Osteoblast (primary cell): ENCODE measurements around the gene ZNF534. TPM values are rescaled to one million over a fixed set of nuclear protein-coding genes. Genes with fewer than 3 reads are reported as not detected.

Experiments used
- DNase-seq: peaks from one replicate; pipeline ENCODE4 v3.0.0; 2011; ENCODE audit warnings: low spot score, mixed read lengths; ENCODE audit not compliant: insufficient read length; ENCODE audit errors: missing footprints
- H2AFZ ChIP-seq: 2 replicates; pipeline ENCODE4 v1.6.0; 2011; ENCODE audit warnings: mild to moderate bottlenecking, low read length
- H3K27ac ChIP-seq: 2 replicates; pipeline ENCODE4 v1.5.1; 2011; ENCODE audit warnings: mild to moderate bottlenecking, low read depth, low read length, moderate library complexity
- H3K27me3 ChIP-seq: 2 replicates; pipeline ENCODE4 v1.6.0; 2012; ENCODE audit warnings: mild to moderate bottlenecking, control low read depth, inconsistent platforms, low read length, moderate library complexity; ENCODE audit not compliant: insufficient read depth
- H3K36me3 ChIP-seq: 2 replicates; pipeline ENCODE4 v1.5.1; 2011; ENCODE audit warnings: mild to moderate bottlenecking, low read length, control low read depth, moderate library complexity; ENCODE audit not compliant: insufficient read depth
- H3K4me1 ChIP-seq: 2 replicates; pipeline ENCODE4 v1.5.1; 2011; ENCODE audit warnings: mild to moderate bottlenecking, low read length, control low read depth, moderate library complexity; ENCODE audit not compliant: insufficient read depth
- H3K4me2 ChIP-seq: 2 replicates; pipeline ENCODE4 v1.6.0; 2011; ENCODE audit warnings: mild to moderate bottlenecking, low read length; ENCODE audit not compliant: insufficient read depth
- H3K4me3 ChIP-seq: fragments of 200-600 bp; sonication (generic); 3 replicates; pipeline ENCODE4 v1.5.1; 2012; ENCODE audit warnings: mild to moderate bottlenecking, low read length, inconsistent platforms; ENCODE audit not compliant: insufficient read depth
- H3K79me2 ChIP-seq: 2 replicates; pipeline ENCODE4 v1.6.0; 2012; ENCODE audit warnings: mild to moderate bottlenecking, low read length, control low read depth, inconsistent platforms; ENCODE audit not compliant: insufficient read depth
- H3K9me3 ChIP-seq: 2 replicates; pipeline ENCODE4 v1.5.1; 2011; ENCODE audit warnings: low read depth, low read length, control low read depth
- H4K20me1 ChIP-seq: 2 replicates; pipeline ENCODE4 v1.6.0; 2012; ENCODE audit warnings: mild to moderate bottlenecking, low read length, control low read depth; ENCODE audit not compliant: insufficient read depth
- CTCF ChIP-seq: IDR thresholded peaks from 2 replicates; pipeline ENCODE4 v1.5.1; 2011; ENCODE audit warnings: mild to moderate bottlenecking, low read depth, low read length, moderate library complexity; ENCODE audit errors: extremely low read depth
- total RNA-seq: library from RNA; depleted of rRNA; stranded (reverse); fragments of >200 nt; gene quantifications from 2 replicates; pipeline ENCODE4 v1.2.3, GENCODE V29; 2012

The ZNF534 gene
- total RNA-seq, 1 donor, result not detected

DNA sequence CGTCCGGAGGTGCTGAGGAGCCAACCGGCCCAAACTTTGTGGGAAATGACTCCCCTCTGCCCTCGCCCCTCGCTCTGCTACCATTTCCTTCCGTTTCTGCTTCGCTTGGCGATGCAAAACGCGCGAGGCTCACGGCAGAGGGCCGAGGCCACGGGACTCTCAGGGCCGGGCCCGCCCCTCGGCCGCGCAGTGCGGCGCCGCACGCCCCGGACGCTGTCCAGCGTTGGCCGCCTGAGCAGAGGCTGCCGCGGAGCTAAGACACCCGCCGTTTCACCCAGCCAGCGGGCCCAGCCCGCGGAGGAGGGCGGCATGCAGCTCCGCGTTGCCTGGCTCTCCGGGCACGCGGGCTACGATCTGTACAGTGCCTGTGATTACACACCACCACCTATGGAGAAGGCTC lies 22.3 kb downstream of the ZNF534 start:
- peak overlapping the region; percentile 77 for H2AFZ ChIP-seq
- DNase-seq, result peak; percentile 30
- H3K27ac ChIP-seq, result no peak overlapping the region
- no peak overlapping the region for H3K4me2 ChIP-seq
- H3K4me3 ChIP-seq, result no peak overlapping the region
- no peaks in the 10 kb centered on the region for H3K27me3 ChIP-seq
- peaks cover 3% of the 10 kb centered on the region for H3K9me3 ChIP-seq
- H3K79me2 ChIP-seq, result peaks cover 2% of the 10 kb centered on the region
- H3K36me3 ChIP-seq, result peaks cover 5% of the 10 kb centered on the region
- TF ChIP-seq CTCF, result no peak
- H4K20me1 ChIP-seq, result no peaks in the 10 kb centered on the region
- no peaks in the 10 kb centered on the region for H3K4me1 ChIP-seq

- Histone ChIP-seq H4K20me1 (no peaks in the 10 kb centered on the region), H3K79me2 (peaks cover 2% of the 10 kb centered on the region), H3K4me1 (no peaks in the 10 kb centered on the region), H2AFZ (peak within 1 kb of the TSS; percentile 92), H3K27ac (peak within 1 kb of the TSS; percentile 50), H3K4me3 (peak within 1 kb of the TSS; percentile 79), H3K27me3 (no peaks in the 10 kb centered on the region), H3K36me3 (peaks cover 23% of the 10 kb centered on the region), H3K9me3 (peaks cover 9% of the 10 kb centered on the region), H3K4me2 (peak within 1 kb of the TSS; percentile 77)
- peak; percentile 98 for DNase-seq
- TF ChIP-seq CTCF, result no peak
Measured at GRCh38 chr19:52453324-52454094, 24.6 kb downstream of the ZNF534 start, which contains the start of gene ZNF578. Gene ZNF578 (plus strand): TSS chr19:52453553. CDS start chr19:52501846, 48,293 bp downstream.

GRCh38 chr19:52464798-52465470 lies 36.0 kb downstream of the ZNF534 start:
- no peaks in the 10 kb centered on the region for H3K4me1 ChIP-seq
- no peaks in the 10 kb centered on the region for H3K79me2 ChIP-seq
- H4K20me1 ChIP-seq, result no peaks in the 10 kb centered on the region
- TF ChIP-seq CTCF, result no peak
- H3K36me3 ChIP-seq, result no peaks in the 10 kb centered on the region
- H3K4me3 ChIP-seq, result no peak overlapping the region
- H2AFZ ChIP-seq, result no peak overlapping the region
- H3K27me3 ChIP-seq, result no peaks in the 10 kb centered on the region
- H3K9me3 ChIP-seq, result peaks cover 22% of the 10 kb centered on the region
- H3K27ac ChIP-seq, result no peak overlapping the region
- DNase-seq, result no peak
- no peak overlapping the region for H3K4me2 ChIP-seq
